Liver (tissue), 9 donors: ENCODE measurements around the gene PDRG1. TPM values are rescaled to one million over a fixed set of nuclear protein-coding genes. Genes with fewer than 3 reads are reported as not detected.

ENCODE experiments used
- DNase-seq: peaks from one replicate; pipeline ENCODE4 v3.0.0-alpha.2; 2017; ENCODE audit warnings: low spot score
- H3K27ac ChIP-seq, 2 donors: one replicate each; pipeline ENCODE4 v1.7.0; 2013; ENCODE audit warnings: inconsistent platforms in 2 of 2, low read length in 2 of 2, control low read depth in 1 of 2, low read depth in 1 of 2, mild to moderate bottlenecking in 1 of 2
- H3K27me3 ChIP-seq, 4 donors: one replicate each; pipeline versions ENCODE4 v1.6.1 to v1.7.0; 2013; ENCODE audit warnings: low read length in 3 of 4, inconsistent platforms in 1 of 4, mild to moderate bottlenecking in 1 of 4, moderate library complexity in 1 of 4; ENCODE audit not compliant: control insufficient read depth in 4 of 4, insufficient read depth in 4 of 4
- H3K36me3 ChIP-seq, 4 donors: one replicate each; pipeline versions ENCODE4 v1.6.1 to v1.7.0; 2013; ENCODE audit warnings: low read length in 3 of 4, mild to moderate bottlenecking in 3 of 4, low read depth in 1 of 4, moderate library complexity in 1 of 4; ENCODE audit not compliant: control insufficient read depth in 4 of 4, insufficient read depth in 3 of 4
- H3K4me1 ChIP-seq, 4 donors: one replicate each; pipeline versions ENCODE4 v1.6.1 to v1.7.0; 2013; ENCODE audit warnings: low read length in 3 of 4, mild to moderate bottlenecking in 3 of 4, moderate library complexity in 1 of 4; ENCODE audit not compliant: control insufficient read depth in 4 of 4, insufficient read depth in 4 of 4
- H3K4me3 ChIP-seq, 3 donors: one replicate each; pipeline versions ENCODE4 v1.6.1 to v1.7.0; 2013; ENCODE audit warnings: low read length in 3 of 3, control low read depth in 1 of 3, low read depth in 1 of 3, mild to moderate bottlenecking in 1 of 3
- H3K9ac ChIP-seq, 2 donors: one replicate each; pipeline ENCODE4 v1.7.0; 2013; ENCODE audit warnings: low read length in 2 of 2, mild to moderate bottlenecking in 2 of 2, moderate library complexity in 2 of 2, control low read depth in 1 of 2, low read depth in 1 of 2
- H3K9me3 ChIP-seq, 4 donors: one replicate each; pipeline versions ENCODE4 v1.6.1 to v1.7.0; 2013; ENCODE audit warnings: low read length in 3 of 4; ENCODE audit not compliant: control insufficient read depth in 4 of 4
- EGR1 ChIP-seq, 2 donors: IDR thresholded peaks; 2 replicates each; pipeline ENCODE4 v1.6.1; 2016 to 2018; ENCODE audit warnings: antibody characterized with exemption in 2 of 2, low read depth in 2 of 2
- FOXA1 ChIP-seq: IDR thresholded peaks from 2 replicates; pipeline ENCODE4 v1.6.1; 2016; ENCODE audit warnings: antibody characterized with exemption
- HNF4A ChIP-seq, 2 donors: conservative IDR thresholded peaks; 2 replicates each; pipeline ENCODE4 v1.6.1; 2016; ENCODE audit warnings: antibody characterized with exemption in 2 of 2, mild to moderate bottlenecking in 2 of 2
- HNF4G ChIP-seq: IDR thresholded peaks from 2 replicates; pipeline ENCODE4 v1.6.1; 2016; ENCODE audit warnings: antibody characterized with exemption
- JUND ChIP-seq, 2 donors: IDR thresholded peaks; 2 replicates each; pipeline ENCODE4 v1.6.1; 2016; ENCODE audit warnings: antibody characterized with exemption in 2 of 2
- NR2F2 ChIP-seq: IDR thresholded peaks from 2 replicates; pipeline ENCODE4 v1.6.1; 2016; ENCODE audit warnings: antibody characterized with exemption
- RXRA ChIP-seq, 2 donors: IDR thresholded peaks; 2 replicates each; pipeline ENCODE4 v1.6.1; 2017 to 2018; ENCODE audit warnings: antibody characterized with exemption in 2 of 2, mild to moderate bottlenecking in 1 of 2
- SP1 ChIP-seq: IDR thresholded peaks from 2 replicates; pipeline ENCODE4 v1.6.1; 2018; ENCODE audit warnings: antibody characterized with exemption, mild to moderate bottlenecking
- TAF1 ChIP-seq: conservative IDR thresholded peaks from 2 replicates; pipeline ENCODE4 v1.6.1; 2016; ENCODE audit warnings: antibody characterized with exemption, mild to moderate bottlenecking
- WGBS: extraction: QIAGEN DNeasy Blood & Tissue Kit; methylation state at CpG from one replicate; pipeline ENCODE4 v1.1.7; 2013; 5-methylcytosine and 5-hydroxymethylcytosine counted together
- polyA plus RNA-seq, 2 donors: library from polyadenylated mRNA; stranded (reverse) in 1 of 2; unstranded in 1 of 2; fragments of 200-250 nt in 1 of 2; fragments of >200 nt in 1 of 2; fragmentation: Nextera tagmentation in 1 of 2; extraction: Ambion mirVana in 1 of 2; gene quantifications; one replicate each; pipeline versions ENCODE4 v1.2.1 to v1.2.3, GENCODE V29; 2013 to 2015
- total RNA-seq, 2 donors: library from RNA; depleted of rRNA; stranded (reverse); fragments of >200 nt; gene quantifications; one replicate each; pipeline ENCODE4 v1.2.3, GENCODE V29; 2014
- TF ChIP-seq, protein P1 (sequence below): IDR thresholded peaks from 2 replicates; pipeline ENCODE4 v1.6.1; 2016; ENCODE audit warnings: antibody characterized with exemption
- TF ChIP-seq, protein P2 (sequence below): IDR thresholded peaks from 2 replicates; pipeline ENCODE4 v1.6.1; 2016; ENCODE audit warnings: antibody characterized with exemption
- TF ChIP-seq, protein P3 (sequence below): fragments of 150-350 bp; IDR thresholded peaks from 2 replicates; pipeline ENCODE4 v1.5.1; 2017; ENCODE audit warnings: improper control_type of control experiment, low read depth, low read length; ENCODE audit not compliant: missing input control
- TF ChIP-seq, protein P4 (sequence below): IDR thresholded peaks from 2 replicates; pipeline ENCODE4 v1.6.1; 2016; ENCODE audit warnings: antibody characterized with exemption
- donor health status: healthy.
- donor health status: healthy.
- donor health status: healthy.
- donor health status: healthy.
- donor health status: healthy.

PDRG1 gene
- total and polyA plus RNA-seq, 4 donors: 2.2 to 8.0 (median 3.6) TPM

DNA sequence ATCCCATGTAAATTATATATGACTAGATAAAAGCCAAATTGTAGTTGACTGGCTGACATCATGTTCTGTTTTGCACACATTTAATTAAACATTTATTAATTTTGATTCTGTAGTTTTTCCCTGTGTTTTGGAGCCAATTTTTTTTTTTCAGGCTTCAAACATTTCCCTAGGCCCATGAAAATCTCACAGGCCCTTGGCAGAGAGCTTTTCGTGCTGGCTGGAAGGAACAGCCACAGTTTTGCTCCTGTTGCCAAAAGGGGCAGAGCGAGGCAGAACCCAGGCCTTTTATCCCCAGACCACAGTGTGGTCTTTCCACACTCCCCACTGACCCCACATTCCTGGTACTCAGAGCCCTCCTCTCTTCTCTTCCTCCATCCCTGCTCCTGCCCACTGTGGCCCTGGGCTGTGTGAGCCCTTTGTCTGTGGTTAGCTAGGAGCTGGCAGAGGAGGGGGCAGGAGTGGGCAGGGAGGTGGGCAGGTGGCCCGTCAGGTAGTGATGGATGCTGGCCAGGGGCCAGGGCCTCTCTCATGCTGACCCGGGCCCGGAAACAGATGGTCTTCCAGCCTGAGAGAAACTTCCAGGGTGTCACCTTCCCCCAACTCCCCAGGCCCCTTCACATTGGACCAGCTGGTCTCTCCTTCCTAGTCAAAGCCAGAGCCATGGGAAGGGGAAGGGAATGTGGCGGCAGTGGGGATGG lies 38.9 kb upstream of the PDRG1 start (continued):
- TF ChIP-seq, protein P1, sequence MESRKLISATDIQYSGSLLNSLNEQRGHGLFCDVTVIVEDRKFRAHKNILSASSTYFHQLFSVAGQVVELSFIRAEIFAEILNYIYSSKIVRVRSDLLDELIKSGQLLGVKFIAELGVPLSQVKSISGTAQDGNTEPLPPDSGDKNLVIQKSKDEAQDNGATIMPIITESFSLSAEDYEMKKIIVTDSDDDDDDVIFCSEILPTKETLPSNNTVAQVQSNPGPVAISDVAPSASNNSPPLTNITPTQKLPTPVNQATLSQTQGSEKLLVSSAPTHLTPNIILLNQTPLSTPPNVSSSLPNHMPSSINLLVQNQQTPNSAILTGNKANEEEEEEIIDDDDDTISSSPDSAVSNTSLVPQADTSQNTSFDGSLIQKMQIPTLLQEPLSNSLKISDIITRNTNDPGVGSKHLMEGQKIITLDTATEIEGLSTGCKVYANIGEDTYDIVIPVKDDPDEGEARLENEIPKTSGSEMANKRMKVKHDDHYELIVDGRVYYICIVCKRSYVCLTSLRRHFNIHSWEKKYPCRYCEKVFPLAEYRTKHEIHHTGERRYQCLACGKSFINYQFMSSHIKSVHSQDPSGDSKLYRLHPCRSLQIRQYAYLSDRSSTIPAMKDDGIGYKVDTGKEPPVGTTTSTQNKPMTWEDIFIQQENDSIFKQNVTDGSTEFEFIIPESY: no peak
- no peak for TF ChIP-seq SP1
- TF ChIP-seq, protein P2, sequence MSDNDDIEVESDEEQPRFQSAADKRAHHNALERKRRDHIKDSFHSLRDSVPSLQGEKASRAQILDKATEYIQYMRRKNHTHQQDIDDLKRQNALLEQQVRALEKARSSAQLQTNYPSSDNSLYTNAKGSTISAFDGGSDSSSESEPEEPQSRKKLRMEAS: no peak
- no peak for TF ChIP-seq HNF4G
- TF ChIP-seq EGR1 (IDR thresholded peaks at IDR 0.05; ENCODE audit: low read depth in 2 of 2): no peak
- no peak for TF ChIP-seq FOXA1
- TF ChIP-seq JUND (IDR thresholded peaks at IDR 0.05): no peak

DNA sequence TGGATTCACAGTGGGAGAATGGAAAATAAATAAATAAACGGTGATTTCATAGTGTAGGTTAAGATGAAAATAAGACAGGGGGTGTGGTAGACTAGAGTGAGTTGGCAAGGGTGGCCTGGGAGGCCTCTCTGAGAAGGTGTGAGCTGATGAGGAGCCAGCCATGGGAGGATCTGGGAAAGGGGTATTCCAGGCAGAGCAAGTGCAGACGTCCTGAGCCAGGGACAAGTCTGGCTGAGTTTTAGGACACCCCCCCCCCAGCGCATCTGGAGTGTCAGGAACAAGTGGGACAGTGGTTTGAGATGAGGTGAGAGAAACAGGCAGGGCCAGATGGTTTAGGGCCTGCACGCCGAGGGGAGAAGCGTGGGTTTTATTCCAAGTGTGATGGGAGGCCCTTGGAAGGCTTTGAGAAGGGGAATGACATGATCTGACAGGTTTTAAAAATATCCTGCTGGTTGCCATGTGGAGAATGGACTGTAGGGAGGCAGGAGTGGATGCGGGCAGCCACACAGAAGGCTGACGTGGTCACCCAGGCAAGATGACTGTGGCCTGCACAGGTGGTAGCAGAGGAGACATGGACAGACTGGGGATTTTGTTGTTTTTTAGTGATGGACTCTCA lies 37.3 kb upstream of the PDRG1 start:
- no peak for TF ChIP-seq RXRA (IDR thresholded peaks at IDR 0.05)
- TF ChIP-seq JUND (IDR thresholded peaks at IDR 0.05): no peak
- no peak for TF ChIP-seq EGR1 (IDR thresholded peaks at IDR 0.05; ENCODE audit: low read depth in 2 of 2)
- no peak for TF ChIP-seq SP1
- TF ChIP-seq HNF4G: no peak
- TF ChIP-seq, protein P3, sequence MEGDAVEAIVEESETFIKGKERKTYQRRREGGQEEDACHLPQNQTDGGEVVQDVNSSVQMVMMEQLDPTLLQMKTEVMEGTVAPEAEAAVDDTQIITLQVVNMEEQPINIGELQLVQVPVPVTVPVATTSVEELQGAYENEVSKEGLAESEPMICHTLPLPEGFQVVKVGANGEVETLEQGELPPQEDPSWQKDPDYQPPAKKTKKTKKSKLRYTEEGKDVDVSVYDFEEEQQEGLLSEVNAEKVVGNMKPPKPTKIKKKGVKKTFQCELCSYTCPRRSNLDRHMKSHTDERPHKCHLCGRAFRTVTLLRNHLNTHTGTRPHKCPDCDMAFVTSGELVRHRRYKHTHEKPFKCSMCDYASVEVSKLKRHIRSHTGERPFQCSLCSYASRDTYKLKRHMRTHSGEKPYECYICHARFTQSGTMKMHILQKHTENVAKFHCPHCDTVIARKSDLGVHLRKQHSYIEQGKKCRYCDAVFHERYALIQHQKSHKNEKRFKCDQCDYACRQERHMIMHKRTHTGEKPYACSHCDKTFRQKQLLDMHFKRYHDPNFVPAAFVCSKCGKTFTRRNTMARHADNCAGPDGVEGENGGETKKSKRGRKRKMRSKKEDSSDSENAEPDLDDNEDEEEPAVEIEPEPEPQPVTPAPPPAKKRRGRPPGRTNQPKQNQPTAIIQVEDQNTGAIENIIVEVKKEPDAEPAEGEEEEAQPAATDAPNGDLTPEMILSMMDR: no peak
- TF ChIP-seq FOXA1: no peak
- TF ChIP-seq, protein P2: no peak
- no peak for TF ChIP-seq NR2F2
- TF ChIP-seq, protein P4, sequence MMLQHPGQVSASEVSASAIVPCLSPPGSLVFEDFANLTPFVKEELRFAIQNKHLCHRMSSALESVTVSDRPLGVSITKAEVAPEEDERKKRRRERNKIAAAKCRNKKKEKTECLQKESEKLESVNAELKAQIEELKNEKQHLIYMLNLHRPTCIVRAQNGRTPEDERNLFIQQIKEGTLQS: no peak
- TF ChIP-seq HNF4A (conservative IDR thresholded peaks at IDR 0.05): no peak
- no peak for TF ChIP-seq TAF1
- Histone ChIP-seq H3K4me1 (no peaks in the 10 kb centered on the region), H3K36me3 (no peaks in the 10 kb centered on the region), H3K9me3 (no peaks in the 10 kb centered on the region), H3K27ac (no peak overlapping the region), H3K9ac (no peak overlapping the region), H3K4me3 (no peak overlapping the region), H3K27me3 (peaks cover 0 to 6% (median 0%) of the 10 kb centered on the region in 4 donors)
- DNase-seq: no peak
- 83% methylated on average over 8 of the region's 8 CpGs for WGBS

DNA sequence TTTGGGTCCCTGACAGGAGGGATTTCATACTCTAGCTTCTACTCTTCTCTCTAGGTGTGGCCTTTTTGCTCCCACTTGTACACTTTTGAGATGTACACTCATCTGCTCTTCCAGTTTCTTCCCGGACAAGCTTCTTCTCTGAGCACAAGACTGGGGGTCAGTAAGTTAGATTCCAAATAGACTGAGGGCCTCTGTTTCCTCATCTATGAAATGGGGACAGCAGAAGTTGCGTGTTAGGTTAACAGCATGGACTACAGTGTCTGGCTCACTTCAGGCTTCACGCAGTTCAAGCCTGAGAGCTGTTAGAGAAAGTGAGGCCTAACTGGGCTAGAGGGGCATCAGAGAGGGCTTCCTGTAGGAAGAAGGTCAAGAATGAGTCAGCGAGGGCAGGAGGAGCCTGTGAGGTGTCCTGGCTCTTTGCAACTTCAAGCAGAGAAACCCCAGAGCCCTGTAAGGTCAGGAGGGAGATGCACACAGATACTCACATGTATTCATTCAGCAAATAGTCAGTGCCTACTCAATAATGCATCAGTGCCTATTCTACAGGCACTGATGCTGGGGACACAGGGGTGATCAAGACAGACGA lies 36.7 kb upstream of the PDRG1 start:
- TF ChIP-seq, protein P1: no peak
- TF ChIP-seq, protein P3: no peak
- TF ChIP-seq SP1 (no peak), TAF1 (no peak)
- no peaks in the 10 kb centered on the region for H3K4me1 ChIP-seq
- peaks cover 0 to 4% (median 0%) of the 10 kb centered on the region in 4 donors for H3K27me3 ChIP-seq
- no peak overlapping the region for H3K4me3 ChIP-seq
- no peak overlapping the region for H3K9ac ChIP-seq
- 87% methylated on average over 5 of the region's 5 CpGs for WGBS
- H3K27ac ChIP-seq: no peak overlapping the region
- H3K36me3 ChIP-seq: no peaks in the 10 kb centered on the region
- DNase-seq: no peak
- H3K9me3 ChIP-seq: no peaks in the 10 kb centered on the region
